H1 (cell line): ENCODE measurements around the gene GPX7. TPM values are rescaled to one million over a fixed set of nuclear protein-coding genes. Genes with fewer than 3 reads are reported as not detected.

Experiments
- JUN ChIP-seq: IDR thresholded peaks from 2 replicates; pipeline ENCODE4 v1.6.1; 2011; ENCODE audit warnings: low read depth, mild to moderate bottlenecking, improper control_type of control experiment, low read length
- PHF8 ChIP-seq: fragments of 200-600 bp; sonication (generic); conservative IDR thresholded peaks from 2 replicates; pipeline ENCODE4 v1.7.1; 2012; ENCODE audit warnings: low read depth, mild to moderate bottlenecking, inconsistent platforms, low read length, moderate library complexity
- SIX5 ChIP-seq: IDR thresholded peaks from 2 replicates; pipeline ENCODE4 v1.6.1; 2011; ENCODE audit warnings: mild to moderate bottlenecking, low read depth, low read length
- polyA plus RNA-seq, 7 experiments: library from polyadenylated mRNA; depleted of rRNA in 3 of 7; stranded (reverse) in 5 of 7; unstranded in 2 of 7; fragments of >200 nt in 5 of 7; fragments of 200-250 nt in 2 of 7; gene quantifications; 1 replicate in 5 of 7; 2 replicates in 1 of 7; 4 replicates in 1 of 7; pipeline versions ENCODE4 v1.2.1 to v1.2.3, GENCODE V29; 2011 to 2013; ENCODE audit warnings: missing spikeins in 2 of 7, mixed read lengths in 2 of 7
- total RNA-seq: library from RNA; stranded (reverse); fragmentation: NEBNext Ultra II Directional; extraction: Animal tissue kit (Norgen Biotek cat#: 25700); gene quantifications from 2 replicates; pipeline ENCODE4 v1.2.1, GENCODE V29; 2021
- TF ChIP-seq, protein P1 (sequence below): fragments of 300-600 bp; sonication (generic); IDR thresholded peaks from 2 replicates; pipeline ENCODE4 v1.7.1; 2012; ENCODE audit warnings: low read length, moderate library complexity, mild to moderate bottlenecking, inconsistent platforms; ENCODE audit not compliant: insufficient replicate concordance

The GPX7 gene
- total and polyA plus RNA-seq, 2 of the 8 experiments (the other 6 are each of a cell fraction or from before 2014, with no cell fraction given) = 13.0 to 37.5 TPM

DNA sequence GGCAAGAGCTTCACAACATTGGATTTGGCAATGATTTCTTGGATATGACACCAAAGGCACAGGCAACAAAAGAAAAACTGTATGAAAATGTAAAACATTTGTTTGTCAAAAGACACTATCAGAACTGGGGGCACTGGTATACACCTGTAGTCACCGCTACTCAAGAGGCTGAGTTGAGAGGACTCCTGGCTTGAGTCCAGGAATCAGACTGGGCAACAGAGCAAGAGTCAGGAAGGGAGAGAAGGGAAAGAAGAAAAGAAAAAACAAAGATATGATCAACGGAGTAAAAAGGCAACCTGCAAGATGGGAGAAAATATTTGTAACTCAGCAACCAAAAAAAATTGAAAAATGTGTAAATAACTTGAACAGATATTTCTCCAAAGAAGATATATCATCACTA lies 43.2 kb upstream of the GPX7 start (continued):
- no peak for TF ChIP-seq SIX5
- TF ChIP-seq, protein P1, sequence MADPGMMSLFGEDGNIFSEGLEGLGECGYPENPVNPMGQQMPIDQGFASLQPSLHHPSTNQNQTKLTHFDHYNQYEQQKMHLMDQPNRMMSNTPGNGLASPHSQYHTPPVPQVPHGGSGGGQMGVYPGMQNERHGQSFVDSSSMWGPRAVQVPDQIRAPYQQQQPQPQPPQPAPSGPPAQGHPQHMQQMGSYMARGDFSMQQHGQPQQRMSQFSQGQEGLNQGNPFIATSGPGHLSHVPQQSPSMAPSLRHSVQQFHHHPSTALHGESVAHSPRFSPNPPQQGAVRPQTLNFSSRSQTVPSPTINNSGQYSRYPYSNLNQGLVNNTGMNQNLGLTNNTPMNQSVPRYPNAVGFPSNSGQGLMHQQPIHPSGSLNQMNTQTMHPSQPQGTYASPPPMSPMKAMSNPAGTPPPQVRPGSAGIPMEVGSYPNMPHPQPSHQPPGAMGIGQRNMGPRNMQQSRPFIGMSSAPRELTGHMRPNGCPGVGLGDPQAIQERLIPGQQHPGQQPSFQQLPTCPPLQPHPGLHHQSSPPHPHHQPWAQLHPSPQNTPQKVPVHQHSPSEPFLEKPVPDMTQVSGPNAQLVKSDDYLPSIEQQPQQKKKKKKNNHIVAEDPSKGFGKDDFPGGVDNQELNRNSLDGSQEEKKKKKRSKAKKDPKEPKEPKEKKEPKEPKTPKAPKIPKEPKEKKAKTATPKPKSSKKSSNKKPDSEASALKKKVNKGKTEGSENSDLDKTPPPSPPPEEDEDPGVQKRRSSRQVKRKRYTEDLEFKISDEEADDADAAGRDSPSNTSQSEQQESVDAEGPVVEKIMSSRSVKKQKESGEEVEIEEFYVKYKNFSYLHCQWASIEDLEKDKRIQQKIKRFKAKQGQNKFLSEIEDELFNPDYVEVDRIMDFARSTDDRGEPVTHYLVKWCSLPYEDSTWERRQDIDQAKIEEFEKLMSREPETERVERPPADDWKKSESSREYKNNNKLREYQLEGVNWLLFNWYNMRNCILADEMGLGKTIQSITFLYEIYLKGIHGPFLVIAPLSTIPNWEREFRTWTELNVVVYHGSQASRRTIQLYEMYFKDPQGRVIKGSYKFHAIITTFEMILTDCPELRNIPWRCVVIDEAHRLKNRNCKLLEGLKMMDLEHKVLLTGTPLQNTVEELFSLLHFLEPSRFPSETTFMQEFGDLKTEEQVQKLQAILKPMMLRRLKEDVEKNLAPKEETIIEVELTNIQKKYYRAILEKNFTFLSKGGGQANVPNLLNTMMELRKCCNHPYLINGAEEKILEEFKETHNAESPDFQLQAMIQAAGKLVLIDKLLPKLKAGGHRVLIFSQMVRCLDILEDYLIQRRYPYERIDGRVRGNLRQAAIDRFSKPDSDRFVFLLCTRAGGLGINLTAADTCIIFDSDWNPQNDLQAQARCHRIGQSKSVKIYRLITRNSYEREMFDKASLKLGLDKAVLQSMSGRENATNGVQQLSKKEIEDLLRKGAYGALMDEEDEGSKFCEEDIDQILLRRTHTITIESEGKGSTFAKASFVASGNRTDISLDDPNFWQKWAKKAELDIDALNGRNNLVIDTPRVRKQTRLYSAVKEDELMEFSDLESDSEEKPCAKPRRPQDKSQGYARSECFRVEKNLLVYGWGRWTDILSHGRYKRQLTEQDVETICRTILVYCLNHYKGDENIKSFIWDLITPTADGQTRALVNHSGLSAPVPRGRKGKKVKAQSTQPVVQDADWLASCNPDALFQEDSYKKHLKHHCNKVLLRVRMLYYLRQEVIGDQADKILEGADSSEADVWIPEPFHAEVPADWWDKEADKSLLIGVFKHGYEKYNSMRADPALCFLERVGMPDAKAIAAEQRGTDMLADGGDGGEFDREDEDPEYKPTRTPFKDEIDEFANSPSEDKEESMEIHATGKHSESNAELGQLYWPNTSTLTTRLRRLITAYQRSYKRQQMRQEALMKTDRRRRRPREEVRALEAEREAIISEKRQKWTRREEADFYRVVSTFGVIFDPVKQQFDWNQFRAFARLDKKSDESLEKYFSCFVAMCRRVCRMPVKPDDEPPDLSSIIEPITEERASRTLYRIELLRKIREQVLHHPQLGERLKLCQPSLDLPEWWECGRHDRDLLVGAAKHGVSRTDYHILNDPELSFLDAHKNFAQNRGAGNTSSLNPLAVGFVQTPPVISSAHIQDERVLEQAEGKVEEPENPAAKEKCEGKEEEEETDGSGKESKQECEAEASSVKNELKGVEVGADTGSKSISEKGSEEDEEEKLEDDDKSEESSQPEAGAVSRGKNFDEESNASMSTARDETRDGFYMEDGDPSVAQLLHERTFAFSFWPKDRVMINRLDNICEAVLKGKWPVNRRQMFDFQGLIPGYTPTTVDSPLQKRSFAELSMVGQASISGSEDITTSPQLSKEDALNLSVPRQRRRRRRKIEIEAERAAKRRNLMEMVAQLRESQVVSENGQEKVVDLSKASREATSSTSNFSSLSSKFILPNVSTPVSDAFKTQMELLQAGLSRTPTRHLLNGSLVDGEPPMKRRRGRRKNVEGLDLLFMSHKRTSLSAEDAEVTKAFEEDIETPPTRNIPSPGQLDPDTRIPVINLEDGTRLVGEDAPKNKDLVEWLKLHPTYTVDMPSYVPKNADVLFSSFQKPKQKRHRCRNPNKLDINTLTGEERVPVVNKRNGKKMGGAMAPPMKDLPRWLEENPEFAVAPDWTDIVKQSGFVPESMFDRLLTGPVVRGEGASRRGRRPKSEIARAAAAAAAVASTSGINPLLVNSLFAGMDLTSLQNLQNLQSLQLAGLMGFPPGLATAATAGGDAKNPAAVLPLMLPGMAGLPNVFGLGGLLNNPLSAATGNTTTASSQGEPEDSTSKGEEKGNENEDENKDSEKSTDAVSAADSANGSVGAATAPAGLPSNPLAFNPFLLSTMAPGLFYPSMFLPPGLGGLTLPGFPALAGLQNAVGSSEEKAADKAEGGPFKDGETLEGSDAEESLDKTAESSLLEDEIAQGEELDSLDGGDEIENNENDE = no peak
- TF ChIP-seq PHF8 = no peak
- TF ChIP-seq JUN = no peak
